Activated naive CD4-positive, alpha-beta T cell treated with anti-CD3 and anti-CD28 coated beads, Interleukin-2, amount 10 ng/mL, durations not matched to agents 7 days and 5 days (primary cell): ENCODE results near the gene RC3H2.

ENCODE experiments used
- CTCF ChIA-PET: fragments of 350-600 bp; sonication (Branson Sonifier 250); formaldehyde crosslinking; loops from one replicate; lab custom pipeline; 2021; ENCODE audit warnings: antibody characterized with exemption; lab: Charles Lee
- DNase-seq: peaks from one replicate; pipeline ENCODE4 v3.0.0-alpha.2; 2020
- H3K27ac Mint-ChIP-seq: one replicate; pipeline ENCODE4 v1.8.0; 2021; ENCODE audit warnings: mild to moderate bottlenecking, moderate library complexity, mixed read lengths
- H3K27me3 Mint-ChIP-seq: one replicate; pipeline ENCODE4 v1.8.0; 2021; ENCODE audit warnings: mild to moderate bottlenecking, mixed read lengths
- H3K36me3 Mint-ChIP-seq: one replicate; pipeline ENCODE4 v1.8.0; 2021; ENCODE audit warnings: mixed read lengths
- H3K4me1 Mint-ChIP-seq: one replicate; pipeline ENCODE4 v1.8.0; 2021; ENCODE audit warnings: mixed read lengths
- H3K4me3 Mint-ChIP-seq: one replicate; pipeline ENCODE4 v1.8.0; 2021; ENCODE audit warnings: mild to moderate bottlenecking, moderate library complexity, mixed read lengths
- H3K9me3 Mint-ChIP-seq: one replicate; pipeline ENCODE4 v1.8.0; 2021; ENCODE audit warnings: mixed read lengths

Gene RC3H2

GRCh38 chr9:122797316-122798063 is 107.7 kb downstream of the RC3H2 start:
- Mint-ChIP-seq H3K4me3 (no peak overlapping the region), H3K27ac (no peak overlapping the region), H3K4me1 (no peaks in the 10 kb centered on the region), H3K36me3 (no peaks in the 10 kb centered on the region), H3K27me3 (no peaks in the 10 kb centered on the region), H3K9me3 (no peaks in the 10 kb centered on the region)
- CTCF ChIA-PET = interaction anchor here (0.5 kb wide), 1 partner anchor 44 kb away, joined by 3 read pairs; no protein-coding TSS in a partner anchor
- DNase-seq = no peak
